ENCODE results near the gene UNC13C.
"Not testable (repeated sequence)": the region's sequence is repeated elsewhere in the genome, so short reads cannot be mapped to it uniquely, and the experiment has no call there.

Gene UNC13C

DNA sequence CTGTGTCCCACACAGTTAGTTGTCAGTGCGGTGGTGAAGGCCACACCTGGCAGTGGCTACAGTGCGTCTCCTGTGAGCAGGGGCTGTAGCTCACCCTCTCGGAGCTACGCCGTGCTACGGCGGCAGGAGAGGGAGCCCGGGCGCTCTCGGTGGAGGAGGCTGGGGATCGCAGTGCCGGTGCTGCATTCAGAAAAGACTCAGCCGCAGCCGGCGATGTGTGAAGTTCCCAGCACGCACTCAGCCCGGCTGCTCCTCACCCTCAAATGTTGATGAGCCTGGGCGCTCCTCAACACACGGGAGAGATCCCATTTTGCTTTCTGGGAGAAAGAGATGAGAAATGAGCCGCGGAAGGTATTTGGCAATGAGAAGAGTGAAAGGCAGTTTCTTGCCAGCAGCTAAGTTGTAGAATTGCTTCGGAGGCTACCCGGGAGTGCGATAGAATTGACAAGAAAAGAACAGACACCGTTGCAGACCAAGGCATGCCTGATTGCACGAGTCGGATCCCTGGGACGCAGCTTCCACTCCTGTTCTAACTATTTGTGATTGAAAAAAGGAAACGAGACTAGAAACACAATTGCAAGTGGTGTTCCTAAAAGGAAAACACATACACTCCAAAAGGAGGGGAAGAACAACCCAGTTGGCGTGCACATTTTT lies at the start of gene UNC13C:
Gene UNC13C, plus strand, starts transcription at position 189 of the 654 bp plus-strand sequence. CDS start 34,463 bp downstream, outside the sequence.
- no peak for DNase-seq

DNA sequence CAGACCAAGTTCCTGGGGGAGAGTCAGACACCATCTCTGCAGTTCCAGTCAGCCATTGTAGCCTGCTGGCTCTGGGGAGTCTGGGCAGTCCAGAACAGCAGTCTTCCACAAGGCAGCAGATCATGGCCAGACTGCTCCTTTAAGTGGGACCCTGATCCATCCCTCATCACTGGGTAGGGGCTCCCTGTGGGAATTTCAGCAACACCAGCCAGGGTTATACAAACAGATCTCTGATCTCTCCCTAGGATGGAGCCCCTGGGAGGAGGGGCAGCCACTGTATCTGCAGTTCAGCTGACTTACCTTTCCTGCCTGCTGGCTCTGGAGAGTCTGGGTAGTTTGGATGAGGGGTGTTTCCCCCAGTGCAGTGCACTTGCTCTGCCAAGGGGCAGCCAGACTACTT lies 42.1 kb upstream of the UNC13C start:
- no peak for DNase-seq

DNA sequence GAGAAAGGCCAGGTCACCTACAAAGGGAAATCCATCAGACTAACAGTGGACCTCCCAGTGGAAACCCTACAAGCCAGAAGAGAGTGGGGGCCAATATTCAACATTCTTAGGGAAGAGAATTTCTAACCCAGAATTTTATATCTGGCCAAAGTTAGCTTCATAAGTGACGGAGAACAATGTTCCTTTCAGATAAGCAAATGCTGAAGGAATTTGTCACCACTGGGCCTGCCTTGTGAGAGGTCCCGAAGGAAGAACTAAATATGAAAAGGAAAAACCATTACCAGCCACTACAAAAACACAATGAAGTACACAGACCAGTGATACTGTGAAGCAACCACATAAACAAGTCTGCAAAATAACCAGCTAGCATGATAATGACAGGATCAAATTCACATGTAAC lies 40.6 kb upstream of the UNC13C start:
- DNase-seq = not testable (repeated sequence)

DNA sequence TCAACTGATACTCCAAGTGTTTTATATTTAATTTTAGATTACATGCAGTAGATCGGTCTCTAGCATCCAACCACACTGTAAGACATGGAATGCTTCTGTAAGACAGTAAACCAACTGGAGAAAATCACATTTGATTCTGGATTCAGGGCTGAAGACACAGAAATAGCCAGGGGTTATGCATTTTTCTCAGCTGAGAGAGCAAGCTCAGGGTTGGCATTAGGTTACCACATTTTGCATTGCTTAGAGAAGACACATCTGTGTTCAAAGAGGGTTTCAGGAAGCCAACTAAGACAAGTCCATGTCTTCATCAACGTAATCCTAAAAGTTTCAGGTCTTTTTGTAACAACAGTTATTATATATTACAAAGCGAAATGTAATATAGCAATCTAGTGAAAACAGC lies 27.7 kb upstream of the UNC13C start:
- DNase-seq = no peak

DNA sequence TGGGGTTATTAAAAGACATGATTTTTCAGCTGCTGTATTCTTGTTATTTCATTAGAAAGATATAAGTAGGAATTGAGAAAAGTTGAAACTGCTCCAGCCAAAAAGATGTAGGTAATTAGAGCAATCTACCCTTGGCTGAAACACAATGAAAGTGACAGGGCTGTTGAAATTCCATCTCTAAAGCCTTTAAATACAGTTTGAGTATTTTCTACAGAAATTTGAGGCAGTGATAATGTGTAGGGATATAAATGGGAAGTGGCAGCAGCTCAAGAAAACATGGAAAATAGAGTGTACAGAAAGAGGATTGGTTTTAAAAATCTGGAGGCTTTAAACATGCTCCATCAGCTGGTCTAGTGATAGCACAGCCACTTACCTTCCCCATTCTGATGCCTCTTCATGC lies 22.8 kb upstream of the UNC13C start:
- DNase-seq = no peak

GRCh38 chr15:53962646-53963561 lies 15.3 kb upstream of the UNC13C start:
- DNase-seq = peak; percentile 36

DNA sequence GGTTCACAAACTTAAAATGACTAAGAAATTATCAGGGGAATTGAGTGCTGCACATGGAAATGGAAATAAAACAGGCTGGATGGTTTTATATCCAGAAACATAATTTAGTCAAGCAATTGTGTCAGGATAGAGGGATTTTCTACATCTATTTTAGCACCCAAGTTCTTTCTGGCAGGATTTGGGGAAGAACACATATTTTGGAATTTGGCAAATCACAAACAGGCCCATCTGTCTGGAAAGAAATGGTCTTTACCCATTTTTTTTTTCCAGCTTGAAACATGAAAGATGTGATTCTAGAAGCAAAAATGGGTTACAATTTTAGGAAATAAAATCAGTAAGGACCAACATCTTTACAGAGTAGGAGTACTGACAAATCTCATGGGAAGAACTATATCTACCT lies 14.4 kb upstream of the UNC13C start:
- no peak for DNase-seq

- no peak for DNase-seq
These were observed 4.1 kb upstream of the UNC13C start for GRCh38 chr15:53974121-53974520.

- DNase-seq = no peak
These were observed 3.4 kb upstream of the UNC13C start for GRCh38 chr15:53974813-53975212.

- DNase-seq = no peak
These were observed 1.3 kb upstream of the UNC13C start for GRCh38 chr15:53976844-53977392.

DNA sequence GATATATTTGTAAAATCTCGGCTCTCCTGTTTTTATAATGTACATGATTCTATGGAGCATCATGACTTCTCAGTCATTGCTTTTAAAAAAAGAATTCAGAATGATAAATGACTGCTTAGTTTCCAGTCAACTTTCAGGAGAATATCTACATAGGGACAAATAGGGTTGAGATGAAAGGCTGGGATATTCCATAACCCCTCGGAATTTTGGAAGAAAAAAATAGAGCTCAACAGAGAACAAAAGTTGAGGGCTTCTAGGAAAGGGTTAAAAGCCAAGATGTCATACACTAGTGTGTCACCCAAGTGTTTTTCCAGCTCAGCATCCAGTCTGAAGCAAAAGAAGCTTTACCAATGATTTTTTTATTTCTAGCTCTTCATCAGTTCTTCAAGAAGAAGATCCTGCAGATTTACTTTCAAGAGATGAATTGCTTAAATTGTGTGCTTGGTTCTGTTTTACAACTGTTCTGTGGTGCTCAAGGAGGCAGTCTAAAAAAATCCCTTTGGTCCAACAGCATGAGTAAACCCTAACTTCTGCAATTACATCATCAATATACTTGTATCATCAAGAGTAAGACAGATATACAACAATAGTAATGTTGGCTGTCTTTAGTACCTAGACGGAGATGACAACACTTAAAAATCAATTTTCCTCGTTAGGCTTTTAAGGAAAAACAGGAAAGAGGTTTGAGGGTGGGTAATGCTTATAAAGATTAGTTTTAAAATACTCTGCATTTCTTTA lies 979 bp downstream of the UNC13C start:
- no peak for DNase-seq

GRCh38 chr15:53980021-53980420 lies 1.8 kb downstream of the UNC13C start:
- DNase-seq = no peak

DNA sequence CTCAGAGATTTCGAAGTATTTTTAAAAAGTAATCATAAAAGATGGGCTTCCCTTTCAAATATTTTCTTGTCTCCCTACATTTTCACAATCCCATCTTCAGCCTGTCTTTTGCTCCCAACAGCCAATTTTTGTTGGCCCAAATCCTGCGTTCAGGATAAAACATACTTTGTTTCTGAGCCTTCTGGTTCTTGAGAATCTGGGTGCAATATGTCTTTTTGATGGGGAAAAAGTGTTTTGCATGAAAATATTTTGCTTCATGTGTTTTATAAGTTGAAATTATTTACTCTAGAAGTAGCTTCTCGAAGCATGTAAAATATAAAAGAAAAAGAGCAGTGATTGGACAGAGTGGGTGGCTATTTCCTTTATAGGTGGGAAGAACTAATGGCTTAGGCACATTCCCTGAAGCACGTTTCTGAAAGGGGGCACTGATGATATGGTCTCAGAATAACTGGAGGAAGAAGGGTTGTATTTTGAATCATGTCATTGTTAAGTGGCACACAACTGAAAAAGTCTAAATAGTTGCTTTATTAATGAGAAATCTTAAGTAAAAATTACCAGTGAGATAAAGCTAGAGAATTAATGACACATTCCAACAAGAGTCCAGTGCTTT lies 3.9 kb downstream of the UNC13C start:
- DNase-seq = no peak

DNA sequence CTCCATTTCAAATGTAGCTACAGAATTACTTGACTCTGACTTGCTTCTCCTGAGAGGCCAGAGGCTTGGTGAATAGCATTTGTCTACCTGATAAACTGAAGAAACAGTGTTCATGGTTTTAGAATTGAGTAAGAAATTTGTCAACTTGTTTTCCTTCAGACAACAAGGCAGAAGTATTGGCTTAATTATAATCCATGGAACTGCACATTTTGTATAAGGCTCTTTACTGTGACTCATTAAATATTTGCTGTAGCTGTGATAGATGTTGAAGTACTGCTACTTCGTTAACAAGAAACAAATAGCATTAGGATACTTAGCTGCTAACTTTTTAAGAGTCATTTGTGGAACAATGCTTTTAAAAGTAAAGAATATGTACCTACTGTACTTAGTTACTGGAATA lies 4.6 kb downstream of the UNC13C start:
- DNase-seq = no peak

- DNase-seq = no peak
These were observed 6.0 kb downstream of the UNC13C start for GRCh38 chr15:53984221-53984620.

GRCh38 chr15:53985562-53985961 lies 7.3 kb downstream of the UNC13C start:
- no peak for DNase-seq

DNA sequence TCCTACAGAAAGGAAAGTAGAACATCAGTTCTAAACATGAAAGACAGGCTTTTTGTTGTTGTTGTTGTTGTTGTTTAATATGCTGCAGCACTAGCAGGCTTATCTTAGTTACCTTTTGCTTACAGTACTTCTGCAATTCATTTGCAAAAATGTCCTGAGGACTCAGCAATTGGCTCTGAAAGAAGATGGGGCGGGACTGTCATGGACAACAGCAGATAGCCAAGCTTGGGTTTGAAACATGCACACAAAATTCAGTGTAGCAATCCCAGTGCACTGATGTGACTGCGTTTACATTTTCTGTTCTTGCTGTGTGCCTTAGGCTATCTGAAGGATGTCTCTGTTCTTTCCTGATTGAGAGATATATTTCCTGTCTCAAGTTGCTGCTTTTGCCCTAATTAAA lies 9.2 kb downstream of the UNC13C start:
- DNase-seq = no peak

DNA sequence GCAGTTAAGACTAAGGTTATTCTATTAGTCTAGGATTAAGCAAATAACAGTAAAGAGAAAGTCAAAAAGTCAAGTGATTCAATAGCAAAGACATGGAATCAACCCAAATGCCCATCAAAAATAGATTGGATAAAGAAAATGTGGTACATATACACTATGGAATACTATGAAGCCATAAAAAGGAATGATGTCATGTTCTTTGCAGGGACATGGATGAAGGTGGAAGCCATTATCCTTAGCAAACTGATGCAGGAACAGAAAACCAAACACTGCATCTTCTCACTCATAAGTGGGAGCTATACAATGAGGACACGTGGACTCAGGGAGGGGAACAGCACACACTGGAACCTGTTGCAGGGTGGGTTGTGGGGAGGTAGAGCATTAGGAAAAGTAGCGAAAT lies 29.0 kb downstream of the UNC13C start:
- no peak for DNase-seq

- no peak for DNase-seq
These were observed 33.4 kb downstream of the UNC13C start for GRCh38 chr15:54011656-54012055.

GRCh38 chr15:54014067-54014655 lies 35.9 kb downstream of the UNC13C start:
- no peak for DNase-seq

DNA sequence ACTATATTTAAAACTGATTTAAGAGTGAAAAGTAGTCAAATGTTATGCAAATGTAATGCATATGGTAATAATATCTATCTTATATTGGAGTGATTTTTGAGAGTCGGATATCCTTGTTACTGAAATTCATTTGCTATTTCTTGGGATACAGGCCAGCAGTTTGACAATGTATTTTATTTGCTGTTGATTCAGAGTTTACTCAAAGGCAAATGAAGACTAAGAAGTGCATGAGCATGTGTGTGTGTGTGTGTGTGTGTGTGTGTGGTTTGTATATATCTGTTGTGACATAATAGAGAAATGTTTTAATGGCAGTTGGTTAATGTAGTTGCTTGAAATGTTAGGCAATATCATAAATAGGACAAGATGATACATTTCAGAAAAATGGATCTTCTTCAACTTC lies 39.0 kb downstream of the UNC13C start:
- DNase-seq = no peak

DNA sequence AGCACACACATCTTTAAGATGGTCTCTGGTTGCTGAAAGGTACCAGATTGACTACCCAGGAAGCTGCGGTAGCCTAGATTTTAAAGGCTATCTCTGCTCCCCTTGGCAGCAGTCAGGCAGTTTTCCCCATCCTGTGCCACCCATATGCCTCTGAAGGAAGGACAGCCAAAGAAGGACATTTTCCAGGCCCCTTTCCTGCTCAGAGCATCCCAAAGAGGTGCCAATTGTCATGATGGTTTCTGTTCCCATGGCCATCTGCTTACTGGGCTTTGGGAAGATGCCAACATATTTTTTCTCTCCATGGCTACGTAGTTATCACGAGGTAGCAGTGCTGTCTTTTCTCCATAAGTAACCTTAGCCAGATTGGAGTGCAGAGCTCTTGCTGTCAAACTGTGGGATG lies 39.7 kb downstream of the UNC13C start:
- DNase-seq = no peak

Data from suppressor macrophage treated with lipopolysaccharide for 4 hours (primary cell).